Sigmoid colon (tissue), 4 donors: ENCODE data around the gene GNAQ.

Experiments
- CTCF ChIP-seq, 4 experiments: fragments of 450-650 bp in 3 of 4; fragments of 200-600 bp in 1 of 4; IDR thresholded peaks; one replicate each; pipeline ENCODE4 v1.5.1; 2016 to 2019; ENCODE audit warnings: antibody characterized with exemption in 4 of 4, mild to moderate bottlenecking in 3 of 4, moderate library complexity in 2 of 4
- EP300 ChIP-seq, 4 donors: sonication (generic); formaldehyde crosslinking; IDR thresholded peaks; one replicate each; pipeline ENCODE4 v1.6.1; 2017; ENCODE audit warnings: antibody characterized with exemption in 4 of 4
- POLR2A ChIP-seq, 2 donors: fragments of 450-650 bp; IDR thresholded peaks; one replicate each; pipeline ENCODE4 v1.6.1; 2016; ENCODE audit warnings: antibody characterized with exemption in 2 of 2, mild to moderate bottlenecking in 2 of 2, moderate library complexity in 2 of 2
- POLR2AphosphoS5 ChIP-seq, 4 donors: sonication (generic); formaldehyde crosslinking; IDR thresholded peaks; one replicate each; pipeline ENCODE4 v1.6.1; 2017; ENCODE audit warnings: antibody characterized with exemption in 4 of 4

- TF ChIP-seq CTCF (IDR thresholded peaks at IDR 0.05) (no peak), POLR2A (IDR thresholded peaks at IDR 0.05) (no peak), EP300 (IDR thresholded peaks at IDR 0.05) (no peak), POLR2AphosphoS5 (IDR thresholded peaks at IDR 0.05) (no peak)
Observed at GRCh38 chr9:77844415-77844814, 187.2 kb downstream of the GNAQ start.
